ENCODE results near the gene BMPR1B. TPM values are rescaled to one million over a fixed set of nuclear protein-coding genes. Genes with fewer than 3 reads are reported as not detected.

Gene BMPR1B
- total and polyA plus RNA-seq, 9 of the 15 experiments (the other 6 are each of a cell fraction or from before 2014, with no cell fraction given), result 0.01 TPM; not detected in 8

DNA sequence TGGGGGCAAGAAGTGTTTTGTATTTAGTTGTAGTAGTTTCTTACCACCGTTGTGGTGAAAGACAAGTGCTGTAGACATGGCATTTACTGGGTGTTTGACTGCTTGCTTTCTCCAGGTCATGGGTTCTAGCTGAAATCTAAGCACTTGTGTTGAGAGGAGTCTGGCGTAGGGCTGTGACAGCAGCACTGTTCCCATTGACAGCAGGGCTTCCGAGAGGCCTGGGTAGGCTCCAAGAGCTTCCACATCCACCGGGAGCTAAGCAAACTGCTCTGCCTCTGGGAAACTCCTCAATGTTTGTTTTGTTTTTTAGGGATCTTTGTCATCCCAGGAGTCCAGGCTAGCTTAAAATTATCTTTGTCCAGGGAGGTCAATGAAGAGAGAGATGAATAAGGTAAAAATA lies 44.3 kb downstream of the BMPR1B start (continued):
- TF ChIP-seq REST (IDR thresholded peaks at IDR 0.05; ENCODE audit: borderline replicate concordance) (no peak), REST (CRISPR knock-in tag; IDR thresholded peaks at IDR 0.05; ENCODE audit: low read depth) (no peak), FOXA3 (CRISPR knock-in tag; conservative IDR thresholded peaks at IDR 0.05 in 1 of 2, IDR thresholded peaks at IDR 0.05 in 1 of 2) (no peak), ELK3 (CRISPR knock-in tag; IDR thresholded peaks at IDR 0.05) (no peak), CBX1 (IDR thresholded peaks at IDR 0.05; ENCODE audit: low read depth) (no peak), ZNF57 (CRISPR knock-in tag; IDR thresholded peaks at IDR 0.05) (no peak), STAT5B (CRISPR knock-in tag; IDR thresholded peaks at IDR 0.05) (no peak), ZHX1 (conservative IDR thresholded peaks at IDR 0.05; ENCODE audit: low read length) (no peak), MBD1 (CRISPR knock-in tag; IDR thresholded peaks at IDR 0.05) (no peak), MAFK (IDR thresholded peaks at IDR 0.05; ENCODE audit: low read length) (no peak), ZNF830 (CRISPR knock-in tag; IDR thresholded peaks at IDR 0.05) (no peak), MED1 (CRISPR knock-in tag; IDR thresholded peaks at IDR 0.05; ENCODE audit: borderline replicate concordance) (no peak), BCOR (IDR thresholded peaks at IDR 0.05) (no peak), HNRNPH1 (optimal IDR thresholded peaks at IDR 0.05; ENCODE audit: low read depth, low read length) (no peak), EGR1 (conservative IDR thresholded peaks at IDR 0.05) (no peak)
